Measurements from ENCODE around the gene TMEM273.

TMEM273 gene

GRCh38 chr10:49138361-49138891 lies 49.8 kb downstream of the TMEM273 start:
- Histone ChIP-seq H3K27me3 (ENCODE audit: insufficient read depth, low read length) (peaks cover 4% of the 10 kb centered on the region; the same call in 1 of the 2 replicates), H3K4me3 (ENCODE audit: low read depth, low read length, poor library complexity, severe bottlenecking) (no peak overlapping the region), H3K36me3 (ENCODE audit: insufficient read depth, low read length) (no peaks in the 10 kb centered on the region), H2AFZ (ENCODE audit: low read length) (no peak overlapping the region), H3F3A (ENCODE audit: insufficient read depth, low read length) (no peaks in the 10 kb centered on the region), H3K9me3 (ENCODE audit: low read length) (peaks cover 6% of the 10 kb centered on the region; the same call in 1 of the 2 replicates), H3K27ac (ENCODE audit: low read depth, low read length, poor library complexity, severe bottlenecking) (no peak overlapping the region), H3K4me1 (ENCODE audit: insufficient read depth, low read length, severe bottlenecking) (peaks cover 20% of the 10 kb centered on the region), H3K9ac (ENCODE audit: low read length) (no peak overlapping the region), H4K20me1 (ENCODE audit: insufficient read depth, low read length) (no peaks in the 10 kb centered on the region), H3K9me2 (ENCODE audit: low read depth, low read length) (no peaks in the 10 kb centered on the region), H3K79me2 (ENCODE audit: insufficient read depth, low read length) (no peaks in the 10 kb centered on the region), H3K4me2 (ENCODE audit: low read length) (no peak overlapping the region)
- no peak for TF ChIP-seq CTCF (IDR thresholded peaks at IDR 0.05; ENCODE audit: low read length)

- Histone ChIP-seq H3K36me3 (ENCODE audit: insufficient read depth, low read length) (no peaks in the 10 kb centered on the region), H3K9me2 (ENCODE audit: low read depth, low read length) (no peaks in the 10 kb centered on the region), H3K4me2 (ENCODE audit: low read length) (no peak overlapping the region), H3K9me3 (ENCODE audit: low read length) (peaks cover 6% of the 10 kb centered on the region; the same call in 1 of the 2 replicates), H3K4me3 (ENCODE audit: low read depth, low read length, poor library complexity, severe bottlenecking) (no peak overlapping the region), H3K27me3 (ENCODE audit: insufficient read depth, low read length) (peaks cover 4% of the 10 kb centered on the region; the same call in 1 of the 2 replicates), H3F3A (ENCODE audit: insufficient read depth, low read length) (no peaks in the 10 kb centered on the region), H3K27ac (ENCODE audit: low read depth, low read length, poor library complexity, severe bottlenecking) (peak overlapping the region; percentile 55), H3K79me2 (ENCODE audit: insufficient read depth, low read length) (no peaks in the 10 kb centered on the region), H3K4me1 (ENCODE audit: insufficient read depth, low read length, severe bottlenecking) (peaks cover 20% of the 10 kb centered on the region), H3K9ac (ENCODE audit: low read length) (no peak overlapping the region), H2AFZ (ENCODE audit: low read length) (no peak overlapping the region), H4K20me1 (ENCODE audit: insufficient read depth, low read length) (no peaks in the 10 kb centered on the region)
- no peak for TF ChIP-seq EZH2 (IDR thresholded peaks at IDR 0.05; ENCODE audit: borderline replicate concordance, low read length)
- no peak for TF ChIP-seq CTCF (IDR thresholded peaks at IDR 0.05; ENCODE audit: low read length)
These were observed 51.7 kb downstream of the TMEM273 start for GRCh38 chr10:49136525-49136924.

GRCh38 chr10:49135575-49136313 lies 52.4 kb downstream of the TMEM273 start:
- Histone ChIP-seq H4K20me1 (ENCODE audit: insufficient read depth, low read length) (no peaks in the 10 kb centered on the region), H3K79me2 (ENCODE audit: insufficient read depth, low read length) (no peaks in the 10 kb centered on the region), H3K9me3 (ENCODE audit: low read length) (peaks cover 6% of the 10 kb centered on the region; the same call in 1 of the 2 replicates), H3F3A (ENCODE audit: insufficient read depth, low read length) (no peaks in the 10 kb centered on the region), H3K36me3 (ENCODE audit: insufficient read depth, low read length) (no peaks in the 10 kb centered on the region), H3K27me3 (ENCODE audit: insufficient read depth, low read length) (peaks cover 4% of the 10 kb centered on the region; the same call in 1 of the 2 replicates), H3K4me3 (ENCODE audit: low read depth, low read length, poor library complexity, severe bottlenecking) (no peak overlapping the region), H3K4me1 (ENCODE audit: insufficient read depth, low read length, severe bottlenecking) (peaks cover 20% of the 10 kb centered on the region), H2AFZ (ENCODE audit: low read length) (no peak overlapping the region), H3K4me2 (ENCODE audit: low read length) (peak overlapping the region; percentile 9; the same call in 1 of the 2 replicates), H3K9ac (ENCODE audit: low read length) (no peak overlapping the region), H3K9me2 (ENCODE audit: low read depth, low read length) (no peaks in the 10 kb centered on the region), H3K27ac (ENCODE audit: low read depth, low read length, poor library complexity, severe bottlenecking) (peak overlapping the region; percentile 55)
- TF ChIP-seq CTCF (IDR thresholded peaks at IDR 0.05; ENCODE audit: low read length) (no peak), EZH2 (IDR thresholded peaks at IDR 0.05; ENCODE audit: borderline replicate concordance, low read length) (no peak)

Data from OCI-LY1 (cell line).